GM12873 (cell line): ENCODE results near the gene PROC.

Experiments used
- CTCF ChIP-seq: IDR thresholded peaks from 2 replicates; pipeline ENCODE4 v1.5.1; 2012; ENCODE audit warnings: low read depth, mild to moderate bottlenecking, moderate library complexity, low read length, control low read depth; ENCODE audit not compliant: insufficient read depth; ENCODE audit errors: missing control alignments

PROC gene

GRCh38 chr2:127418300-127419111 is at the start of gene PROC:
TSS of gene PROC (plus strand) at chr2:127418427. CDS start at chr2:127419943, 1,516 bp downstream.
- no peak for TF ChIP-seq CTCF

GRCh38 chr2:127370010-127370409 is 48.2 kb upstream of the PROC start:
- TF ChIP-seq CTCF, result no peak

GRCh38 chr2:127371037-127371436 is 47.2 kb upstream of the PROC start:
- no peak for TF ChIP-seq CTCF

GRCh38 chr2:127373362-127374083 is 44.7 kb upstream of the PROC start:
- TF ChIP-seq CTCF, result no peak

- no peak for TF ChIP-seq CTCF
Measured at GRCh38 chr2:127376257-127376656, 42.0 kb upstream of the PROC start.

GRCh38 chr2:127377262-127377661 is 41.0 kb upstream of the PROC start:
- TF ChIP-seq CTCF, result no peak

GRCh38 chr2:127378720-127379119 is 39.5 kb upstream of the PROC start:
- no peak for TF ChIP-seq CTCF
